Gastrocnemius medialis (tissue), 4 donors: Measurements from ENCODE around the gene HSF2BP.

Experiments used
- CTCF ChIP-seq, 5 experiments: fragments of 450-650 bp in 3 of 5; fragments of 200-600 bp in 2 of 5; sonication (generic) in 2 of 5; IDR thresholded peaks in 4 of 5; conservative IDR thresholded peaks in 1 of 5; 1 replicate in 4 of 5; 2 replicates in 1 of 5; pipeline ENCODE4 v1.5.1; 2016 to 2019; ENCODE audit warnings: antibody characterized with exemption in 5 of 5, mild to moderate bottlenecking in 3 of 5, moderate library complexity in 3 of 5
- POLR2A ChIP-seq, 2 donors: fragments of 450-650 bp; IDR thresholded peaks; one replicate each; pipeline ENCODE4 v1.6.1; 2017; ENCODE audit warnings: antibody characterized with exemption in 2 of 2, mild to moderate bottlenecking in 2 of 2, moderate library complexity in 2 of 2

GRCh38 chr21:43662286-43662685 is 3.0 kb upstream of the HSF2BP start:
- TF ChIP-seq CTCF (IDR thresholded peaks at IDR 0.05 in 4 of 5, conservative IDR thresholded peaks at IDR 0.05 in 1 of 5) (no peak), POLR2A (IDR thresholded peaks at IDR 0.05) (no peak)
